GM23338 (cell line): Measurements from ENCODE around the gene ADM2.

Experiments
- CREB1 ChIP-seq: fragments of 250-450 bp; sonication (Bioruptor Pico); IDR thresholded peaks from 2 replicates; pipeline ENCODE4 v1.5.0; 2020; ENCODE audit warnings: low read depth, mild to moderate bottlenecking, moderate library complexity
- CTCF ChIP-seq, 2 experiments: fragments of 200-600 bp in 1 of 2; sonication (generic) in 1 of 2; conservative IDR thresholded peaks; 2 replicates each; pipeline versions ENCODE4 v1.5.1 to v1.6.1; 2016 to 2017; ENCODE audit warnings: antibody characterized with exemption in 2 of 2, low read depth in 2 of 2, mild to moderate bottlenecking in 2 of 2, moderate library complexity in 1 of 2
- ETS1 ChIP-seq: IDR thresholded peaks from 2 replicates; pipeline ENCODE4 v1.6.1; 2016; ENCODE audit warnings: antibody characterized with exemption
- POLR2AphosphoS5 ChIP-seq: IDR thresholded peaks from 2 replicates; pipeline ENCODE4 v1.6.1; 2016; ENCODE audit warnings: antibody characterized with exemption, low read depth
- REST ChIP-seq: IDR thresholded peaks from one replicate; pipeline ENCODE4 v1.6.1; 2018; ENCODE audit warnings: antibody characterized with exemption; ENCODE audit not compliant: unreplicated experiment

DNA sequence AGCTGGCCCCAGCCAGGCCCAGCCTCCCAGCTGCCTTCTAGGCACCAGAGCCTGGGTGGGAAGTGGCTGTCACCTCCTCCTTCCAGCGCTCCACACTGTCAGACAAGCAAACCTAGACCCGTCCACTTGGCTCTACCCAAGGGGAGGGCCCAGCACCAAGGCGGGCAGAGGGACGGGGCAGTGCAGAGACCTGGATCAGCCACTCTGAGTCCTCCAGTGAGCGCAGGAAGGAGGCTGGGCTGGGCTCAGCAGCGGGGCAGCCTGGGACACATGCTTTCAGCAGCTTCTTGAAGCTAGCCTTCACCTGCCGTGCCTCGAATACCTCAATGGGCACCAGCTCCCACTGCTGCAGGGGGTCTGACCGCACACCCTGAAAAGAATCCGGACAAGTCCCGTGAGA lies 25.3 kb upstream of the ADM2 start:
- TF ChIP-seq CTCF (conservative IDR thresholded peaks at IDR 0.05; ENCODE audit: low read depth in 2 of 2) (no peak), ETS1 (no peak), POLR2AphosphoS5 (no peak), REST (no peak), CREB1 (no peak)
